ENCODE measurements around the gene ANKRD60.

The ANKRD60 gene

GRCh38 chr20:58223358-58223941 is 5.0 kb downstream of the ANKRD60 start:
- no peak for DNase-seq (ENCODE audit: low read depth in 2 of 2)

- DNase-seq (ENCODE audit: low read depth in 2 of 2) = no peak
Measured at GRCh38 chr20:58222446-58222845, 6.0 kb downstream of the ANKRD60 start.

- no peak for DNase-seq (ENCODE audit: low read depth in 2 of 2)
Measured at GRCh38 chr20:58219342-58219700, 9.1 kb downstream of the ANKRD60 start.

- no peak for DNase-seq (ENCODE audit: low read depth in 2 of 2)
Measured at GRCh38 chr20:58218665-58219341, 9.7 kb downstream of the ANKRD60 start.

- DNase-seq (ENCODE audit: low read depth in 2 of 2) = no peak
Measured at GRCh38 chr20:58216334-58216733, 12.1 kb downstream of the ANKRD60 start.

GRCh38 chr20:58215116-58215515 is 13.3 kb downstream of the ANKRD60 start:
- no peak for DNase-seq (ENCODE audit: low read depth in 2 of 2)

DNA sequence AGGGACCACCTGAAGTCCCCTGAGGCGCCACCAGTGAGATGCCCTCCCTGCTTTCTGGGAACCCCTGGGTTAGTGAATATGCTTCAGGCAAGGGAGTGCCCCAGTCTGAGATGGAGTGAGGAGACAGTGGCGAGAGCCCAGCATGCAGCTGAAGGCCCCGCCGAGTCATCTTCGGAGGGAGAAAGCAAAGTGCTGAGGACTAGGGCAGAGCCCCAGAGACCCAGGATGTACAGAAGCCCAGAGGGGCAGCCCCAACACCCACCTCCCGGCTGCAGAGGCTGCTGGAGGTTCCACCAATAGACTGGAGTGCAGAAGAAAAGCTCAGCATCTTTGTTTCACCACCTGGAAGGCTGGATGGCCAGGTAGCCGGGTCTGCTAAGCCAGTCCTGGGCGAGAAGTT is 14.1 kb downstream of the ANKRD60 start:
- no peak for DNase-seq (ENCODE audit: low read depth in 2 of 2)

DNA sequence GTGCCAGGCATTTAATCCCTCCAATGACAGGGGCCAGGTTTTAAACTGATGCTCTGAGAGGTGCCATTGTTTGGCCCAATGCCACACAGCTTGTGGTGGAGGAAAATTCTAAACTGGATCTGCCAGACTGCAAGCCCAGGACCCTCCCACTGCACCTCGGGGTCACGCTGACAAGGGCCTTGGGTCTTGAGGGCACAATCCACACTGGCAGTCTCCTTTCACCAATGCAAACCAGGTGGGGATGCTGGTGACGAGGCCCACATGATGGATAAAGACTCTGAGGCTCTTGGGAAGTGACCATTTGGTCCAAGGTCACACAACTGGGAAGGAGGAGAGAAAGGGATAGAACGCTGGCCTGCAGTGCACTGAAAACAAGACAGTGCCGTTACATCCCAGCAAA is 14.7 kb downstream of the ANKRD60 start:
- DNase-seq (ENCODE audit: low read depth in 2 of 2) = no peak

- no peak for DNase-seq (ENCODE audit: low read depth in 2 of 2)
Measured at GRCh38 chr20:58213121-58213520, 15.3 kb downstream of the ANKRD60 start.

GRCh38 chr20:58212636-58213035 is 15.8 kb downstream of the ANKRD60 start:
- DNase-seq (ENCODE audit: low read depth in 2 of 2) = no peak

DNA sequence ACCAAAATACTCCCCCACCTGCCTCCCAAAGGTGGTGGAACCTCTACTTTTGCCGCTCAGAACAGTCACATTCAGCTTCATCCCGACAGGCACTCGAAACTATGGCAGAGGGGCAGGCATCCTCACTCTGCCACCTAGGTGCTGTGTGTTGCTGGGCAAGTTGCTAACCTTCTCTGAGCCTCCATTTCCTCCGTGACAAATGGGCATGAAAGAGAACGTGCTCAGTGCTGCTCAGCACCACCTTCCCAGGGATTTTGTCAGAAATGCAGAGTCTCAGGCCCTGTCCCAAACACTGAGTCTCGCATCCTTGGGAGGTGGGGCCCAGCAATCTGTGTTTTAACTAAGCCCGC is 18.1 kb downstream of the ANKRD60 start:
- no peak for DNase-seq (ENCODE audit: low read depth in 2 of 2)

DNA sequence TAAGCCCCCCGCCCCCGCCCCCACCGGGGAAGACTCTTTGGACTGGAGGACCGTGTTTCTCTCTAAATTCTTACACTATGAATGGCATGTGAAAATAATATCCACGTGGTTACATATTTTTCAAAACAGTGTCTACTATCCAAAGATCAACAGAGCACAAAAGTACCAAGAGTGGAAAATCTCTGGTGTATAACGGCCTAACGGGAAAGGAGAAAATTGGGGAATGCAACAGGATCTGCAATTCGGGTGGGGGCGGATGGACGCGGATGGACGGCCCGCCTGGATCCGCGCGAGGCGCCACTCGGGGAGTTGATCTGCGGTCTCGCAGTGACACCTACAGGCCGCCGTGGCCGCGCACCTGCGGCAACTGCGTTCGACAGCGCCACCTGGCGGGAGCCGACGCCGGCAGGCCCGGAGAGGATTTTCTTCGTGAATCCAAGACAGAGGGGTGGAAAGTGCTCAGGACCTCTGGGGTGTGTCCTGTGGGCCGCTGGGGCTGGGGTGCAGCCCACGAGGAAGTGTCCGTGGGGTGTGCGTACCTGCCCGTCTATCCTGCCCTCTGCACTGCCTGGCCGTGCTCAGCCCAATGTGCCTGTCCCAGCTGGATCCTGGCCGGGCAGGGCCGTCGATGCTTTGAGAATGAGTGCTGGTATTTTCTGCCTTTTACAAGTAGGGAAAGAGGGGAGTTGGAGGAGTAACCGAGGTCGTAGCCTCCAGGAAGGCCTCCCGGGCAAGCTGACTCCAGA is 18.6 kb downstream of the ANKRD60 start:
- DNase-seq (ENCODE audit: low read depth in 2 of 2) = peak; percentile 72 to 83

GRCh38 chr20:58208944-58209343 is 19.5 kb downstream of the ANKRD60 start:
- no peak for DNase-seq (ENCODE audit: low read depth in 2 of 2)

DNA sequence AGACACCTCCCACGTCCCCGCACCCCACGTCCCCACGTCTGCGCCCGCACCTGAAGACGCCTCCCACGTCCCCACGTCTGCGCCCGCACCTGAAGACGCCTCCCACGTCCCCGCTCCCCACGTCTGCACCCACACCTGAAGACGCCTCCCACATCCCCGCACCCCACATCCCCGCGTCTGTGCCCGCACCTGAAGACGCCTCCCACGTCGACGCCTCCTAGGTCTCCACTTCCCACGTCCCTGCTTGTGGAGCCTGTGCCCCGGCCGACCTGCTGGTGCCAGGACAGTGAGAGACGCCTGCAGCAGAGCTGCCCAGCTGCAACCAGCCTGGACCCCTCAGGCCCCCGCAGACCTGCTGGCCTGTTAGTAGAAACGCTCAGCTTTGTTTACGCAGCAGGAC is 22.6 kb downstream of the ANKRD60 start:
- no peak for DNase-seq (ENCODE audit: low read depth in 2 of 2)

GRCh38 chr20:58202044-58202443 is 26.4 kb downstream of the ANKRD60 start:
- no peak for DNase-seq (ENCODE audit: low read depth in 2 of 2)

GRCh38 chr20:58201616-58202015 is 26.8 kb downstream of the ANKRD60 start:
- no peak for DNase-seq (ENCODE audit: low read depth in 2 of 2)

- no peak for DNase-seq (ENCODE audit: low read depth in 2 of 2)
Measured at GRCh38 chr20:58199469-58199868, 29.0 kb downstream of the ANKRD60 start.

GRCh38 chr20:58198901-58199355 is 29.5 kb downstream of the ANKRD60 start:
- DNase-seq (ENCODE audit: low read depth in 2 of 2) = no peak

DNA sequence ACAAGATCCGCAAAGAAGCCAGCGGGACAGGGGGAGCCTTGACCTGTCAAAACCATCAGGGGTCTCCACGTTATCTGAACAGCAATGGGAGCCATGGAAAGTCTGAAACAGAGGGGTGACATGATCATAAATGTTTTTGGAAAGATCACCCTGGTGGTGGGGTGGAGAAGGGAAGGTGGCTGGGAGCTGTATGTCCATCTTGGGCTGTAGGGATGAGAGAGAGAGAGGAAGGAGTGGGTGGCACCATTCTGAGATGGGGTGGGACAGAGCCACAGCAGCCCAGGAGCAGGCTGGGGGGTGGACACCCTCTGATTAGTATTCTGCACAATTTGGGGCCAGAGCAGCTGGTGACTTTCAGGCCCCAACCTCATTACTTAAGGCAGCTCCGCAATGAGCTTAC is 30.1 kb downstream of the ANKRD60 start:
- DNase-seq (ENCODE audit: low read depth in 2 of 2) = no peak

DNA sequence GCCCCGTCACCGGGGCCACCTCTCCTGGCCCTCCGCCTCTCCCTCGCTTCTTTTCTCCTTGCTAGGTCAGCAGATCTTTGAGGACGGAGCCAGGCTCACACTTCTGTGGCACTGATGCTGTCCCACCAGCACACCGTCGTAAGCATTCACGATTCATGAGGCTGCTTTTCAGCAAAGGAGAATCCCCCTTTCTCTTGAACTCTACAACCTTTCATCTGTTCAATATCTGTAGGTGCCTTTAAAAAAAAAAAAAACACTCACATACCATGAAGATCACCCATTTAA is 31.3 kb downstream of the ANKRD60 start:
- DNase-seq (ENCODE audit: low read depth in 2 of 2) = no peak

DNA sequence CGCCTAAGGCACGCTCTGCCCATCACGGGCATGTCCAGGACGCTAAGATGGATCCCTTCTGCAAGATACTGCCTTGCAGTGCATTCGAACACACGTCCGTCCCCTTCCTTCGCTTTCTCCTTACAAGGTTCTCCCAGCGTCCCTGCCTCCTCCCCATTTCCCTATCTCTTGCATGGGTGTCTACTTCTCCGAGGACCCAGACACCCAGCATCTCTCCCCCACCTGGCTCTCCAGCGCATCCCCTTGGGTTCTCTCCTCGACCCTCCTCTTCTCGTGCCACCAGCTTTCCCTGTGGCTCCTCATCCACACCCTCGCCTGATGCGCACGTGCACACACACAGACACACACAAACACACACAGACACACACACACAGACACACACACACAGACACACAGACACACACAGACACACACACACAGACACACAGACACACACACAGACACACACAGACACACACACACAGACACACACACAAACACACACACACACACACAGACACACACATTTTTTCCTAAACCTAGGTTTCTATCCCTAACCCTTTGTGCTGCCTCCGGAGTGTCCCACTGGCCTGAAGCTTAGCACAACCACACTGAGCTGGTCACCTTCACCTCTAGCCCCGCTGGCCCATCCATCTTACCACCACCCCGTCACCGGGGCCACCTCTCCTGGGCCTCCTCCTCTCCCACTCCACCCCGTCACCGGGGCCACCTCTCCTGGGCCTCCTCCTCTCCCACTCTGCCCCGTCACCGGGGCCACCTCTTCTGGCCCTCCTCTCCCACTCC is 31.9 kb downstream of the ANKRD60 start:
- no peak for DNase-seq (ENCODE audit: low read depth in 2 of 2)

GRCh38 chr20:58195047-58195446 is 33.4 kb downstream of the ANKRD60 start:
- DNase-seq (ENCODE audit: low read depth in 2 of 2) = no peak

Data from stimulated activated CD4-positive, alpha-beta T cell treated with anti-CD3 and anti-CD28 coated beads, Interleukin-12 subunit alpha, Interleukin-12 subunit beta, amount 100 ng/mL, for 24 hours (primary cell).